ENCODE results near the gene NOTCH2. TPM values are rescaled to one million over a fixed set of nuclear protein-coding genes. Genes with fewer than 3 reads are reported as not detected.

NOTCH2 gene
- polyA plus RNA-seq, 1 donor (not counting 4 experiments of a cell fraction or from before 2014, with no cell fraction given) = 22.5 TPM

GRCh38 chr1:119885903-119886783, 183.3 kb downstream of the NOTCH2 start:
- FAIRE-seq = no peak
- H3K4me2 ChIP-seq (ENCODE audit: control insufficient read depth, extremely low read depth, insufficient read depth, low read depth, low read length) = no peak overlapping the region
- dilution Hi-C loops (cut with MboI; ENCODE audit: extremely low pct_ligation_motif_present, low sequenced_read_pairs) = no loop called here

DNA sequence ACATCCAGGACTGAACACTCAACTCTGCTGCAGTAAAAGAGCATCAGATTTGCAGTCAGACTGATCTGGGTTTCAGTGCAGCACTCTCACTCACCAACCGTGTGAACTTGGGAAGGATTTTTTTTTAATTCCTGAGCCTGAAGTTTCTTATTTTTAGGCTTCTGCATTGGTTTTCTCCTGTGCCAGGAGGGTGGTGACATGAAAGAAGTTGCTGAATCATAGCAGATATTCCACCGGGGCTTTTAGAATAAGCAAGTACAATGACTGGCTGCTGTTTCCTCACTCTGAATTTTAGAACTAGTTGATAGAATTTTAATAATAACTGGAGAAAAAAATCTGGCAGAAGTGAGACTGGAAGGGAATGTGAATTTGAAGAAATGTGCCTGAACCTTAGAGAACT, 184.8 kb downstream of the NOTCH2 start:
- H3K27ac ChIP-seq (ENCODE audit: control insufficient read depth, insufficient read depth, low read length) = no peak overlapping the region
- H3K9ac ChIP-seq (ENCODE audit: control insufficient read depth, extremely low read depth, insufficient read depth, low read length) = no peak overlapping the region
- no peak overlapping the region for H3K4me2 ChIP-seq (ENCODE audit: control insufficient read depth, extremely low read depth, insufficient read depth, low read depth, low read length)
- H3K9me3 ChIP-seq (ENCODE audit: control insufficient read depth, low read depth, low read length) = no peaks in the 10 kb centered on the region
- H2AFZ ChIP-seq (ENCODE audit: control insufficient read depth, low read length) = no peak overlapping the region
- H3K9me1 ChIP-seq (ENCODE audit: control insufficient read depth, extremely low read depth, insufficient read depth, low read length) = no peaks in the 10 kb centered on the region
- no peaks in the 10 kb centered on the region for H4K20me1 ChIP-seq (ENCODE audit: control insufficient read depth, extremely low read depth, insufficient read depth, low read length)
- no peak for DNase-seq (ENCODE audit: low read depth, low spot score)
- H3K79me2 ChIP-seq (ENCODE audit: control insufficient read depth, insufficient read depth, low read length) = no peaks in the 10 kb centered on the region
- no peak overlapping the region for H3K4me3 ChIP-seq (ENCODE audit: control insufficient read depth in 2 of 3, extremely low read depth in 1 of 3, insufficient read depth in 2 of 3, low read depth in 1 of 3, low read length in 3 of 3)
- no peak for FAIRE-seq
- H3K36me3 ChIP-seq (ENCODE audit: control insufficient read depth in 2 of 2, extremely low read depth in 1 of 2, insufficient read depth in 2 of 2, low read length in 2 of 2) = no peaks in the 10 kb centered on the region
- dilution Hi-C loops (cut with MboI; ENCODE audit: extremely low pct_ligation_motif_present, low sequenced_read_pairs) = no loop called here
- H3K27me3 ChIP-seq (ENCODE audit: control insufficient read depth, extremely low read depth, insufficient read depth, low read length) = peaks cover 7% of the 10 kb centered on the region
- H3K4me1 ChIP-seq (ENCODE audit: control insufficient read depth, extremely low read depth, insufficient read depth, low read length) = no peaks in the 10 kb centered on the region
- TF ChIP-seq EZH2 (IDR thresholded peaks at IDR 0.05; ENCODE audit: low read length) = no peak
- TF ChIP-seq, protein P1, sequence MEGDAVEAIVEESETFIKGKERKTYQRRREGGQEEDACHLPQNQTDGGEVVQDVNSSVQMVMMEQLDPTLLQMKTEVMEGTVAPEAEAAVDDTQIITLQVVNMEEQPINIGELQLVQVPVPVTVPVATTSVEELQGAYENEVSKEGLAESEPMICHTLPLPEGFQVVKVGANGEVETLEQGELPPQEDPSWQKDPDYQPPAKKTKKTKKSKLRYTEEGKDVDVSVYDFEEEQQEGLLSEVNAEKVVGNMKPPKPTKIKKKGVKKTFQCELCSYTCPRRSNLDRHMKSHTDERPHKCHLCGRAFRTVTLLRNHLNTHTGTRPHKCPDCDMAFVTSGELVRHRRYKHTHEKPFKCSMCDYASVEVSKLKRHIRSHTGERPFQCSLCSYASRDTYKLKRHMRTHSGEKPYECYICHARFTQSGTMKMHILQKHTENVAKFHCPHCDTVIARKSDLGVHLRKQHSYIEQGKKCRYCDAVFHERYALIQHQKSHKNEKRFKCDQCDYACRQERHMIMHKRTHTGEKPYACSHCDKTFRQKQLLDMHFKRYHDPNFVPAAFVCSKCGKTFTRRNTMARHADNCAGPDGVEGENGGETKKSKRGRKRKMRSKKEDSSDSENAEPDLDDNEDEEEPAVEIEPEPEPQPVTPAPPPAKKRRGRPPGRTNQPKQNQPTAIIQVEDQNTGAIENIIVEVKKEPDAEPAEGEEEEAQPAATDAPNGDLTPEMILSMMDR (optimal IDR thresholded peaks at IDR 0.05 in 1 of 3, IDR thresholded peaks at IDR 0.05 in 1 of 3, conservative IDR thresholded peaks at IDR 0.05 in 1 of 3; ENCODE audit: extremely low read depth in 1 of 3, insufficient read depth in 2 of 3, low read length in 3 of 3) = no peak

More at GRCh38 chr1:119885903-119886783, 183.3 kb downstream of the NOTCH2 start:
- Histone ChIP-seq H4K20me1 (ENCODE audit: control insufficient read depth, extremely low read depth, insufficient read depth, low read length) (no peaks in the 10 kb centered on the region), H3K36me3 (ENCODE audit: control insufficient read depth in 2 of 2, extremely low read depth in 1 of 2, insufficient read depth in 2 of 2, low read length in 2 of 2) (no peaks in the 10 kb centered on the region), H2AFZ (ENCODE audit: control insufficient read depth, low read length) (no peak overlapping the region), H3K9me1 (ENCODE audit: control insufficient read depth, extremely low read depth, insufficient read depth, low read length) (no peaks in the 10 kb centered on the region), H3K9me3 (ENCODE audit: control insufficient read depth, low read depth, low read length) (no peaks in the 10 kb centered on the region), H3K79me2 (ENCODE audit: control insufficient read depth, insufficient read depth, low read length) (no peaks in the 10 kb centered on the region), H3K9ac (ENCODE audit: control insufficient read depth, extremely low read depth, insufficient read depth, low read length) (no peak overlapping the region), H3K4me1 (ENCODE audit: control insufficient read depth, extremely low read depth, insufficient read depth, low read length) (no peaks in the 10 kb centered on the region), H3K27me3 (ENCODE audit: control insufficient read depth, extremely low read depth, insufficient read depth, low read length) (peaks cover 7% of the 10 kb centered on the region), H3K27ac (ENCODE audit: control insufficient read depth, insufficient read depth, low read length) (no peak overlapping the region), H3K4me3 (ENCODE audit: control insufficient read depth in 2 of 3, extremely low read depth in 1 of 3, insufficient read depth in 2 of 3, low read depth in 1 of 3, low read length in 3 of 3) (no peak overlapping the region)
- no peak for DNase-seq (ENCODE audit: low read depth, low spot score)
- TF ChIP-seq, protein P1 (optimal IDR thresholded peaks at IDR 0.05 in 1 of 3, IDR thresholded peaks at IDR 0.05 in 1 of 3, conservative IDR thresholded peaks at IDR 0.05 in 1 of 3; ENCODE audit: extremely low read depth in 1 of 3, insufficient read depth in 2 of 3, low read length in 3 of 3) = peak; percentile 83 to 89 (median 88)
- no peak for TF ChIP-seq EZH2 (IDR thresholded peaks at IDR 0.05; ENCODE audit: low read length)
